Embryonic facial prominence (tissue), 1 donor: ENCODE data around the gene FIS1.
"Not testable (repeated sequence)": the region's sequence is repeated elsewhere in the genome, so short reads cannot be mapped to it uniquely, and the experiment has no call there.

ENCODE experiments used
- DNase-seq: peaks from one replicate; pipeline ENCODE4 v3.0.0-alpha.2; 2016; ENCODE audit errors: extremely low spot score

The FIS1 gene

GRCh38 chr7:101258243-101258731 is 13.4 kb upstream of the FIS1 start:
- DNase-seq: no peak

DNA sequence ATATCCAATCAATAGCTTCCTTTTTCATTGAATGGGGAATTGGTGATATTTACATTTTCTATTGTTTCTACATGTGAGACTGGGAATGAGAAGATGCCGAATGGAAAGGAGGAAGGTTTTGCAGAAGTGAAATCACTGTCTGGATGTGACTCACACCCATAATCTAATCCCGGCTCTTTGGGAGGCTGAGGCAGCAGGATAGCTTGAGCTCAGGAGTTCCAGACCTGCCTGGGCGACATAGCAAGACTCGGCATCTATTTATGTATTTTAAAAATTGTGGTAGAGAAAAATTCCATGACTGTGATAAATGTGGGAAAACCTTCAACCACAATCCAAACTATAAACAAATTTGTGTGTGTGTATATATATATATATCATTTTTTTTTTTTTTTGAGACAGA is 10.9 kb upstream of the FIS1 start:
- no peak for DNase-seq

- DNase-seq: not testable (repeated sequence)
Observed at GRCh38 chr7:101253199-101253598, 8.3 kb upstream of the FIS1 start.

DNA sequence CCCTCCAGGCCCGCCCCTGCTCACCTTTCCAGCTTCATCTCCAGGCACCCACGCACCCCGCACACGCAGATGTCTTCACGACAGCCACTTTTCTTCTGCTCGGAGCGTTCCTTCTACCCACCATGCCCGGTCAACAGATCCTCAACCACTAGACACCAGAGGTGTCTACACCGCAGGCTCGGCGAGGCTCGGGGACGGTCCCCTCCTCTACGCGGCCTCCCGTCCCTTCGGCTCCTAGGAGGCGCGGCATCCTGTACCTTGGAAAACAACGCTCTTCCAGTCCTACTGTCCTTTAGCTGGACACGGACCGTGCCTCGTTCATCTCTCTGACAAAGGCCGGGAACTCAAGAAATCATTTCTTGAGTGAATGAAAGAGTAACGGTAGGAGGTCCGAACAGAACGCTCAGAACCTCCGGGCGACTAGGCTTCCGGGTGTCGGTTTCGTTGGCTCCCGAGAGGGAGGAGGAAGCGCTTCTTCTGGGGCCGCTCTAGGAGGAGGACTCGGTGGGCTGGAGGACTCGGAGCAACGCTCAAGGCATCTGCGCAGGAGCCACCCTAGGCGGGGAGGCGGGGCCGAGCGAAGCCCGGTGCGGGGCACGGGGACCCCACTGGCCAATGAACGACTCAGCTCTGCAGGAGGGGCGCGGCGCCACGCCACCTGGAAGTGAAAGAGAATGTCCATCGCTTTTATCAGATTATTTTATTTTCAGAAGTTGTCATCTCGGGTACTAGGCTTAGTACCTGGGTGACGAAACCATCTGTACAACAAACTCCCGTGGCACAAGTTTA is 7.2 kb upstream of the FIS1 start:
- DNase-seq: peak; percentile 93

GRCh38 chr7:101250324-101250723 is 5.4 kb upstream of the FIS1 start:
- DNase-seq: no peak

GRCh38 chr7:101248276-101248675 is 3.4 kb upstream of the FIS1 start:
- DNase-seq: no peak

DNA sequence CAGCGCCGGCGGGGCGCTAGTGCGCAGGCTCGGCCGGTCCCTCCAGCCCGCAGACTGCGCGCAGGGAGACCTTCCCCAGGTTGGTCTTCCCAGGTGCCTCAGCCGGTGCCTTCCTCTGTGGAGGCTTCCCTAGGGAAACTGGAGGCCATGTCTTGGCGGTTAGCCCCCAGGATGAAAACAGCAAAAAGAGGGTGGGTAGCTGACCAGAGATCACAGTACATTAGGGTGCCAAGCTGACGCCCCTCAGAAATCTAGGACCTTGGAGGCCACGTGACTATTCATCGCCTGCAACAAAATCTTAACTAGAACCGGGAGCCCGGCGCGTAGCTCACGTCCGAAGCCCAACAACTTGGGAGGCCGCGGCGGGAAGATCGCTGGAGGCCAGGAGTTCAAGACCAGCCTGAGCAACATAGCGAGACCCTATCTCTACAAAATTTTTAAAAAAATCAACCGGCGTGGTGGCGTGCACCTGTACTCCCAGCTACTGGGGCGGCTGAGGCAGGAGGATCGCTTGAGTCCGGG is 327 bp upstream of the FIS1 start:
- DNase-seq: no peak

GRCh38 chr7:101243646-101244374 is 1.1 kb downstream of the FIS1 start:
- DNase-seq: no peak

DNA sequence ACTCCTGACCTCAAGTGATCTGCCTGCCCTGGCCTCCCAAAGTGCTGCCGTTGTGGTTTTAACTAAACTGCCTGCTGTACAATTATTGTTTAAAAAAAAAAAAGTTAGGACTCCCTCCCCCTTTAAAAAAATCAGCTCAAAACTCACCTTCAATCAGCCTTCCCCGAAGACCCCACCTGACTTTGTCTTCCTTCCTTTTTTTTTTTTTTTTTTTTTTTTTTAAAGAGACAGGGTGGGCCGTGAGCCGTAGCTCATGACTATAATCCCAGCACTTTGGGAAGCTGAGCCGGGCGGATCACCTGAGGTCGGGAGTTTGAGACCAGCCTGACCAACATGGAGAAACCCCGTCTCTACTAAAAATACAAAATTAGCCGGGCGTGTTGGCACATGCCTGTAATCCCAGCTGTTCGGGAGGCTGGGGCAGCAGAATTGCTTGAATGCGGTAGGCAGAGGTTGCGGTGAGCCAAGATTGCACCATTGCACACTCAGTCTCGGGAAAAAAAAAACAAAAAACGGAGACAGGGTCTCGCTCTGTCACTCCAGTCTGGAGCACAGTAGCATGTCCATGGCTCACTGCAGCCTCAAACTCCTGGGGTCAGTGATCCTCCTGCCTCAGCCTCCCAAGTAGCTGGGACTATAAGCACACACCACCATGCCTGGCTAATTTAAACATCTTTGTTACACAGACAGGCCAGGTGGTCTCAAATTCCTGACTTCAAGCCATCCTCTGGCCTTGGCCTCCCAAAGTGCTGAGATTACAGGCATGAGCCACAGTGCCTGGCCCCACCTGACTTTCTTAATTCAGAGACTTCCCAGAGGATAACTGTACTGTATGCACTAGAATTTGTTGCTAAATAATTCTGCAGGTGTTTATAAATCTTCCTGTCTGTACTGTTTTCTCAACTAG is 3.2 kb downstream of the FIS1 start:
- DNase-seq: no peak

DNA sequence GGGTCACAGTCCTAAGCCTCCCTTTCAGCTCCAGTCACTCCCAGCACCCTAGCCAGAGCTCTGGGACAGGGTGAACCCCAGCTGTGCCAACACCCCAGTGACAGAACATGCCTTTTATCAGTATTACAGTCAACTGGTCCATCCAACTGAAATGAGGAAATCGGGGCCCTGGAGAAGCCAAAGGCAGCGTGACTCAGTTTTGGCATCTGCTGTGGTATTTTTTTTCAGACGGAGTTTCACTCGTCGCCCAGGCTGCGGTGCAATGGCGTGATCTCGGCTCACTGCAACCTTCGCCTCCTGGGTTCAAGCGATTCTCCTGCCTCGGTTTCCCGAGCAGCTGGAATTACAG is 3.9 kb downstream of the FIS1 start:
- no peak for DNase-seq

DNA sequence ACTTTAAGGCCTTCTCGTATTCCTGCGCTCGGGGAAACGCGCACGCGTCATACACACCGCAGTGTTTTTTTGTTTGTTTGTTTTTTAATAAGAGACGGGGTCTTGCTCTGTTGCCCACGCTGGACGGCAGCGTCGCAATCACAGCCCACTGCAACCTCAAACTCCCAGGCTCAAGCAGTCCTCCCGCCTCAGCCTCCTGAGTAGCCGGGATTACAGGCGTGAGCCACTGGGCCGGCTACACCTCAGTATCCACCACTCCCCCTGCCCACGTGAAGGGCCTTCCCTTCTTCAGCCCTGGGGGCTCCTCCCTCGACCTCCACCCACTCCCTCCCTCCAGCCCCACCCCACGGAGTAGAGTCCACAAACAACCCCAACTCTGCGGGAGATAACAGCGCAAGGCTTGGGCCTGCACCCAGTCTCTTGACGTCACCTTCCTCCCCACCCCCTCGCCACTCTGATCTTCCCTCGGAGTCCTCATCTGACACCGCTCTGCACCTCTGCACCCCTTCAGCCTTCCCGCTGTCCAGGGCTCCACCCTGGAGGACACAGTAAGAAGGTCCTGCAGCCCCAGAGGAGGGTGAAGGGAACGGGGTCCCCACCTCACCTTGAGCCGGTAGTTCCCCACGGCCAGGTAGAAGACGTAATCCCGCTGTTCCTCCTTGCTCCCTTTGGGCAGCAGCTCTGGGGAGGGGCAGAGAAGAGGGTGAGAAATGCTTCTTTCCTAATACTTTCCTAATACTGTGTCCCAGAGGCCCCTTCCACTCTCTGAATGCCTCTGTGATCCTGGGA is 4.5 kb downstream of the FIS1 start:
- no peak for DNase-seq

GRCh38 chr7:101239951-101240220 is 5.0 kb downstream of the FIS1 start:
- no peak for DNase-seq

GRCh38 chr7:101239191-101239950 is 5.5 kb downstream of the FIS1 start:
- DNase-seq: no peak

- DNase-seq: no peak
Observed at GRCh38 chr7:101238226-101239182, 6.4 kb downstream of the FIS1 start.

DNA sequence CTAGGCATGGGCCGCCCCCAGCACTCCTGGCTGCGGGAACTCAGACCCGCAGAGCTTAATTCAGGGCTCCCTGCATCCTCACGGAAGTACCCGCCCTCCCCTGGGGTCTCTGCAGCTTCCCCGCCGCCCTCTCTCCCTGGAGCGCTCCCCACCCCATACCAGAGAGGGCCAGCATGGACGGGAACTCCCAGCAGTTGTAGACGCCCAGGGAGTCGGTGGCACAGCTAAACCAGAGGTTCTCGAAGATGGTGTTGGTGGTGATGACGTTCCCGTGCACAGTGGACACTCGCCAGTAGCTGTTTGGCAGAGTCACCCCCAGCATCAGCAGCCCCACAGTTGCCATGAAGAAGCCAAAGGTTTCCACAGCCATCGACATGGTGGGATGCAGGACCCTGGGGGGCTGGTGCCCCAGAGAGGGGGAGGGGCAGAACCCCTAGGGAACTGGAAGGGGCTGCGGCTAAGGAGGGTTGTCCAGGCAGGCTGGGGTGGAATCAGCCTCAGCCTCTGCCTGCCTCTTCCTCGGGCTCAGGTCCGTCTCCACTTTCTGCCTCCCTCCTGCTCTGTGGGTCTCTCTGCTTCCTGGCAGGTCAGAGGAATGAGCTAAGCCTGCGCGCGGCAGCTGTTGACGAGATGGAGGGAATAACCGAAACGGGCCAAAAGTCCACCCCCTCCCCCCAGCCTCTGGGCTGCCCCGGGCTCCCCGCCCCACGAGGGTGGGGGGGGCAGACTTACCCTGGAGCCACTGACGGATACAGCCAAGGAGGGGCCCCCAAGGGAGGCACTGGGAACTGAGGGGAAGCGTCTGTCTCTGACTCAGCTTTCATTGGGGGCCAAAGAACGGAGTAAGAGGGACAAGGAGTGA is 7.4 kb downstream of the FIS1 start, which contains the start of gene CLDN15:
TSS of gene CLDN15 (minus strand) at position 597 of the 862 bp plus-strand sequence. CDS start at position 376, 221 bp downstream.
- no peak for DNase-seq

GRCh38 chr7:101236292-101236835 is 8.5 kb downstream of the FIS1 start:
- no peak for DNase-seq

DNA sequence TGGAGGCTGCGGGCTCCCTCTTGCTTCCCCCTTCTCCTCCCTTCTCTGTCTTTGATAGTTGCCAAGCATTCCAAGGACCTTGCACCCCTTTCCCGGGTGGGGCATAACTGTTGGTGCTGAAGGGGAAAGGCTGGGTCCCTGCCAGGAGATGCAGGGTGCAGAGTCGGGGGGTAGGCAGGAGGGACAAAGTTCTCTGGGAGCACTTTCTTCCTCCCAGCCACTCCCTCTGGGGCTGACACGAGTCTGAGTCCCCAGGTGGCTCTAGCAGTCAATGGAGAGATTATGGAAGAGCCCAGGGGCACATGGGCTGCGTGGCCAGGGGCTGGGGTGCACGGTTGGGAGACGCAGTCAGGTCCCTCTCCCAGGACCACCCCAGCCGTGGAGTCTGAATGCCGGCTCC is 9.4 kb downstream of the FIS1 start:
- DNase-seq: no peak

GRCh38 chr7:101235050-101235449 is 9.8 kb downstream of the FIS1 start:
- no peak for DNase-seq
